Measurements from ENCODE around the gene SLC35F2. TPM values are rescaled to one million over a fixed set of nuclear protein-coding genes. Genes with fewer than 3 reads are reported as not detected.
"Not testable (repeated sequence)": the region's sequence is repeated elsewhere in the genome, so short reads cannot be mapped to it uniquely, and the experiment has no call there.

Gene SLC35F2, protein sequence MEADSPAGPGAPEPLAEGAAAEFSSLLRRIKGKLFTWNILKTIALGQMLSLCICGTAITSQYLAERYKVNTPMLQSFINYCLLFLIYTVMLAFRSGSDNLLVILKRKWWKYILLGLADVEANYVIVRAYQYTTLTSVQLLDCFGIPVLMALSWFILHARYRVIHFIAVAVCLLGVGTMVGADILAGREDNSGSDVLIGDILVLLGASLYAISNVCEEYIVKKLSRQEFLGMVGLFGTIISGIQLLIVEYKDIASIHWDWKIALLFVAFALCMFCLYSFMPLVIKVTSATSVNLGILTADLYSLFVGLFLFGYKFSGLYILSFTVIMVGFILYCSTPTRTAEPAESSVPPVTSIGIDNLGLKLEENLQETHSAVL
- total RNA-seq = 0.35 TPM
- long read RNA-seq, partial matches to known transcripts = 0 of 1 reads
- long read RNA-seq, other reads (novel, unspliced or antisense) = 0 of 1 reads

DNA sequence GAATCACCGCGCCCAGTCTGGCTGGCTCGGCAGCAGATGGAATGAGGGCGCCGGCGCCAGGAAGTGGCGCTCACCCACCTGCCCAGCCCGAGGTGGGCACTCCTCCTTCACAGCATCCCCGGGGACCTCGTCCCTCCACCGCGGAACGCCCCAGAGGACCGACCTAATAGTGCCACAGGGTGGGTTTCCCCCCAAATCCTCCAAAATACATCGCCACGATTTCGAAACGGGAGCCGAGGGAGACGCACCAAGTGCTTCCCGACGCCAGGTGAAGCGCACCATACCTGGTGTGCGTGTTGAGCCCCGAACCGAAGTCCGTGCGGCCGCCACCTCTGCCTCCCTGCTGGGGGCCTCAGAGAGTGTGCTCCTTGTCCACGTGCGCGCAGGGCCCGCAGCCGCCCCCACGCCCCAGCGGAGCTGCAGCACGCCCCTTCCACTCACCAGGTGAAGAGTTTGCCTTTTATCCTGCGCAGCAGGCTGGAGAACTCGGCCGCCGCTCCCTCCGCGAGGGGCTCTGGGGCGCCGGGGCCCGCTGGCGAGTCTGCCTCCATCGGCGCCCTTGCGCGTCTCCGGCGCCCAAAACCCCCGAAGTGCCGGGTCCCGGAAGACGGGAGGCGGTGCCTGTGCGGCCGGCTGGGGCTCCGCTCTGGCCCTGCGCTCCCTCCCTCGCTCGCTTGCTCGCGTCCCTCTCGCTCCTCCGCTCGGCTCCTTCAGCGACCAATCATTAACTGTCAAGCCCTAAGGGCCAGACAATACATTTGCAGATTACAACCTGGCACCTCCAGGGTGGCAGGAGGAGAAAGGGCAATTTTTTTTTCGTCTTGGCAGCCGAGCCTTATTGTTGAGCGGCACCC lies at the start of gene SLC35F2:
Gene SLC35F2 (minus strand): TSS at position 571 of the 854 bp plus-strand sequence. CDS start 20 bp downstream, at position 551.
- peak; percentile 90 for ATAC-seq (ENCODE audit: poor library complexity)
- intact Hi-C loops (cut with DNase I) = no loop called here
- DNase-seq = peak; percentile 59

DNA sequence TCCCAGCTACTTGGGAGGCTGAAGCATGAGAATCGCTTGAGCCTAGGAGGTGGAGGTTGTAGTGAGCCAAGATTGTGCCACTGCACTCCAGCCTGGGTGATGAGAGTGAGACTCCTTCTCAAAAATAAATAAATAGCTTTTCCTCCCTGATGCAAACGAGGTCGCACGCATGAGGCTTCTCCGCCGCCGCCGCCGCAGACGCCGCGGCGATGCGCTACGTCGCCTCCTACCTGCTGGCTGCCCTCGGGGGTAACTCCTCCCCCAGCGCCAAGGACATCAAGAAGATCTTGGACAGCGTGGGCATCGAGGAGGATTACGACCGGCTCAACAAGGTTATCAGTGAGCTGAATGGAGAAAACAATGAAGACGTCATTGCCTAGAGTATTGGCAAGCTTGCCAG lies 49.6 kb upstream of the SLC35F2 start:
- intact Hi-C loops (cut with DNase I) = no loop called here
- DNase-seq = no peak
- ATAC-seq (ENCODE audit: poor library complexity) = no peak

DNA sequence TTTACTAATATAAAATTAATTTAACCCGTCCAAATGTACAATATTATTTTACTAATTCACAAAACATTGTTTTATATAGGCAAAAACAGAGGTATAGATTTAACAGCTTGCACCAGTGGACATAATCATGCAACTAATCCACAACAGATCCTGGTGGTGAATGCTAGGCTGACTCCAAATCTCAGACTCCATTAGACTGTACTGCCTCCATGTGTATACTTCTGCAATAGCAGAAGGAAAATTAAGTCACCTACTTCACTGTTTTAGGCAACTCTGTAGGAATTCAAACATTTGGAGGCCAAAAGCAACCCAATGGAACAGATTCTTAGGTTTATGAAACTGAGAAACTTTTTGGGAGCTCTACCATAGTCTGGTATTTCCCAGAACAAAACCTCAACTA lies 39.7 kb upstream of the SLC35F2 start:
- no peak for ATAC-seq (ENCODE audit: poor library complexity)
- intact Hi-C loops (cut with DNase I) = no loop called here
- DNase-seq = no peak

DNA sequence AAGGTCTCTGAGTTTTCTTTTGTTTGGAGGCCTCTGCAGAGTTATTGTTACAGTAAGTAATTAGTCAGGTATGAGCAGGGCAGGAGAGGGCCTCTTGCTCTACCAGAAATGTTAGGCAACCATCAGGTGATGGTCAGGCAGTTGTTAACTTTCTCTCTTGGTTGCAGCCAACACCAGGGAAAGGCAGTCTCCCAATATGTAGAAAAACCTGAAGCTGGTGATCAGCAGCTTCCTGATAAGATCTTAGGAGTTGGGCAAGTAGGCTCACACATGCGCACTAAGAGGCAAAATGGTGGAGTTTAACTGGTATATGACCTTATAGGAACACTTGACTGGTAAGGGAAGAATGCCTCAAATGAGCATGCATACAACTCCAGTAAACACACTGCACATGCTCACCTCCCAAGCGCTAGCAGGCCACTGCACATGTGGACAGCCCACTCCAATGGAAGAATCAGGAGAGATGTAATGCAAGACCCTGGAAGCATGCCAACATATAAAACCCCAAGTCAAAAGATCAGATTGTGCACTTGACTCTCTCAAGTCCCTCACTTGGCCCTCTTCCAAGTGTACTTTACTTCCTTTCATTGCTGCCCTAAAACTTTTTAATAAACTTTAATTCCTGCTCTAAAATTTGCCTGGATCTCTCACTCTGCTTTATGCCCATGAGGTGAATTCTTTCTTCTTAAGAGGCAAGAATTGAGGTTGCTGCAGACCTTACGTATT lies 23.7 kb upstream of the SLC35F2 start:
- DNase-seq = no peak
- intact Hi-C loops (cut with DNase I) = no loop called here

DNA sequence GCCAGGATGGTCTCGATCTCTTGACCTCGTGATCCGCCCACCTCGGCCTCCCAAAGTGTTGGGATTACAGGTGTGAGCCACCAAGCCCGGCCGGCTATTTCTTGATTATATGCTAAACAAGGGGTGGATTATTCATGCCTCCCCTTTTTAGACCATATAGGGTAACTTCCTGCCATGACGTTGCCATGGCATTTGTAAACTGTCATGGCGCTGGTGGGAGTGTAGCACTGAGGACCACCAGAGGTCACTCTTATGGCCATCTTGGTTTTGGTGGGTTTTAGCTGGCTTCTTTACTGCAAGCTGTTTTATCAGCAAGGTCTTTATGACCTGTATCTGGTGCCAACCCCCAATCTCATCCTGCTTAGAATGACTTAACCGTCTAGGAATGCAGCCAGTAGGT lies 22.9 kb upstream of the SLC35F2 start:
- ATAC-seq (ENCODE audit: poor library complexity); intact Hi-C loops (cut with DNase I); DNase-seq: not testable (repeated sequence)

More for the DNA sequence above, 23.7 kb upstream of the SLC35F2 start:
- ATAC-seq (ENCODE audit: poor library complexity) = no peak

DNA sequence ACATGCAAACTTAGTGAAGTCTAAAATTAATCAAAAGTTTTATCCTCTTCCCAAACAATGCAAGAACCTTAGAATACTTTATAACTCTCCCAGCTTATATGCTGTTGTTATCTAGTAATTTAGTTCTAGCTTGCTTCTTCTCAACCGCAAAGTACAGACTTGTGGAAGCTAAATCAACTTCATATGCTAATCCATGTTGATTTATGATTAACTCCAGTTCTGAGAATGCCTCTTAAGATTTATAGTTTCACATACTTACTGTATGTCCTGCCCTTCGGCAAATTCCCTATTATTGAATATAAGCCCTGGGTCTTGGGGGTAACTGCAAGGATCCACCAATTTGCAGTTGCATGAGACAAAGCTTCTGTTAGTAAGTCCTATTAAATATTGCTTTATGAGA lies 17.6 kb upstream of the SLC35F2 start:
- intact Hi-C loops (cut with DNase I) = no loop called here
- ATAC-seq (ENCODE audit: poor library complexity) (no peak), DNase-seq (no peak)

DNA sequence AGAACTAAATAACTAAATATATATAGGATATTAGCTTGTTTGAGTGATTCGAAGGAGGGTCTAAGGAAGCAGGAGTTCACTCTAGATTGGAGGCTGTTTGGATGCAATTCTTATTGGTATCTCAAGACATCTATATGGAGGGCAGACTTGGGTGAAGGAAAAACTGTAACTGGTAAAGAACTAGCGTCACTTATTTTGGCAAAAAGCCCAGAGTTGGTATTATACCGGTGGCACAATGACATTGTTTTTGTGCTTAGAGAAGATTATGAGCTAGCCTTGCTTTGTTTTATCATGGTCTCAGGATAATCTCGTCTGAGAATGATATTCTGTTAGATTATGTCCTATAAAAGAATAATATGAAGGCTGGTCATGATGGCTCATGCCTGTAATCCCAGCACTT lies 6.0 kb upstream of the SLC35F2 start:
- ATAC-seq (ENCODE audit: poor library complexity) = no peak
- DNase-seq = no peak
- intact Hi-C loops (cut with DNase I) = no loop called here

DNA sequence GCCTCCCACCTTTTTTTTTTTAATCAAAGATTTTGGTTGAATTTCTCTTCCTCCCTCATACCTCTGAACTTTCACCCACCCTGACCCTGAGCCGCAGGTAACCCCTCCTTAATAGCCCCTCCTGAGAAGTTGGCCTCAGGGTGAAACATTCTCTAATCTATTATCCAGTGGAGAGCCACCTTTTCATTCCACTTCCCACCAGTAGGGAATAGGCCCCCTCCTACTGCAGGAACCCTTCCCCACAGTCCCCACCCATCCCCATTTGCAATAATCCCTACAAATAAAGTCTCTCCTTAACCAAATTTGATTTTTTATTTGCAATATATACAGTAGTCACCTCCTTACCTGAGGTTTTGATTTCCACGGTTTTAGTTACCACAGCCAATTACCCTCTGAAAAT lies 2.1 kb upstream of the SLC35F2 start:
- intact Hi-C loops (cut with DNase I) = no loop called here
- ATAC-seq (ENCODE audit: poor library complexity) = no peak
- DNase-seq = no peak

DNA sequence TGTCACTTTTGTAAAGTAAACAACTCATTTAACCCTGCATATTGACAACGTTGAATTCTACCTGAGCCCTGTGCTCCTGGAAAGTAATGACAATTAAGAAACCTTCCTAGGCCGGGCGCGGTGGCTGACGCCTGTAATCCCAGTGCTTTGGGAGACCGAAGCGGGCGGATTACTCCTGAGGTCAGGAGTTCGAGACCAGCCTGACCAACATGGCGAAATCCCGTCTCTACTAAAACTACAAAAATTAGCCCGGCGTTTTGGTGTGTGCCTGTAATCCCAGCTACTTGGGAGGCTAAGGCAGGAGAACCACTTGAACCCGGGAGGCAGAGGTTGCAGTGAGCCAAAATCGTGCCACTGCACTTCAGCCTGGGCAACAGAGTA lies 1.6 kb upstream of the SLC35F2 start:
- DNase-seq; intact Hi-C loops (cut with DNase I); ATAC-seq (ENCODE audit: poor library complexity): not testable (repeated sequence)

DNA sequence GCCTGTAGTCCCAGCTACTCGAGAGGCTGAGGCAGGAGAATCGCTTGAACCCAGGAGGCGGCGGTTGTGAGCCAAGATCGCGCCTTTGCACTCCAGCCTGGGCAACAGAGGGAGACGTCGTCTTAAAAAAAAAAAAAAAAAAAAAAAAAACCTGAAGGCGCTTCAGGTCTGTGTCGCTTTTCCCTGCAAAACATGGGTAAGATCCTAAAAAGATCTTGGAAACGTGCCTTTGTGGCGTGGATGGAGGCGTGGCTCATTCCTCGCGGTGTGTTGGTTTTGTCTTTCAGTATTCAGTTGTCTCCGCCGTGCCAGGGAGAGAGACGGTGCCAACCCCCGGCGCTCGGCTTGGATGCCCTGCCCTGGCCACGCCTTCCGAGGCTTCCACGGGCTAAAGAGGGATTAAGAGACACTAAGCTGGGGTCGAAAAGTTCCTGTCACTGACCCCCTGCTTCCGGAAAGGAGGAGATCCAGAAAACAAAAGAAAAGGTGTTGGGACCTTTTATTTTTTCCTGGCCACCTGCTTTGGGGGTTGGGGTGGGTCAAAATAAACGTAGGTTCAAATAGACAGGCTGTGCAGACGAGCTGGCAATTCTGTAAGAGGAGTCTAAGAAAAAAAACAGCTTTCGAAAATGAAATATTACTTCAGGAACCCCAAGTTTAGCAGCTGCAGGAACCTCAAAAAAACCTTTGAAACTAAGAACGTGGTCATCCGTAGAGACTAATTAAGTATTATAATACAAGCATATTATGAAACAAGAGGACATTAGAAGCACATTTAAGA lies 1.1 kb upstream of the SLC35F2 start:
- intact Hi-C loops (cut with DNase I) = no loop called here
- DNase-seq (peak; percentile 57), ATAC-seq (ENCODE audit: poor library complexity) (peak; percentile 65)

DNA sequence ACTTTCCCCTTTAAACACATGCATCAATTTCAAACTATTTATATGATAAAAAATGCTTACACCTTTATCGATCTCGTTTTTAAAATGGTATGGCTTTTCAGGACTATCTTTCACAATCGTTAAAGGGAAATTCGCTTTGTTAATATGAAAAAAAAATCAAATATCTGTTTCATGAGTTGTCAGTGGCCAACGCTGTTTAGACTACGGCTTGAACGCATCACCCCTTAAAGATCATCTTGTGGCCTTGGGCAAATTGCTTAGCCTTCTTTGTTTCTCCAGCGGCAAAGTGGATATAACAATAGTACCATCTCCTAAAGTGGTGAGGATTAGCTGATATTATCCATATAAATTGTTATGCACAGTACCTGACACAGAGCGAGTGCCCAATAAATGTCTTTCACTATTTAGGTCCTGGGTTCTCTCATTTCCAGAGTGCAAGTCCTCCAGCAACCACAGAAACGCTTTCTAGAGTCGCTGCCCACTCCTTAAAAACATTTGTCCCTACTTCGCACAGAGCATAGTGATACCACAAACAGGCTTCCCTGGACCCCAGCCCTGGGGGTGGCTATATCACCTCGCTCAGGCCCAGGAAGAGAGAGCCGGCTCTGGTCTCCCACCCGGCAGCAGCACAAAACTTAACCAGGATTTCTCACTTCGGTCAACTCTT lies 904 bp downstream of the SLC35F2 start:
- intact Hi-C loops (cut with DNase I) = no loop called here
- no peak for DNase-seq
- peak; percentile 4 for ATAC-seq (ENCODE audit: poor library complexity)

DNA sequence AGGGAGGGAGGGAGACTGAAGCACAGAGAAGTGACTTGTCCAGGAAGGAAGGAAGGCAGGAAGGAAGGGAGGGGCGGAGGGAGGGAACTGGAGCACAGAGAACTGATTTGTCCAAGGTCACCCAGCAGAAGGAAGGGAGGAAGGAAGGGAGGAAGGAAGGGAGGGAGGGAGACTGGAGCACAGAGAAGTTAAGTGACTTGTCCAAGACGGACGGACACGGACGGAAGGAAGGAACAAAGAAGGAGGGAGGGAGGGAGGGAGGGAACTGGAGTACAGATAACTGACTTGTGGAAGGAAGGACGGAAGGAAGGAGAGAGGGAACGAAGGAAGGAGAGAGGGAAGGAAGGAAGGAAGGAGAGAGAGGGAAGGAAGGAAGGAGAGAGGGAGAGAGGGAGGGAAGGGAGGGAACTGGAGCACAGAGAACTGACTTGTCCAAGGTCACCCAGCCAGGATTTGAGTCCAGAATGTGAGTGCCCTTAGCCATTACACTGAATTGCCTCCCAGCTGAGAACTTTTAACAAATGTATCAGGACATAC lies 1.5 kb downstream of the SLC35F2 start:
- DNase-seq (no peak), ATAC-seq (ENCODE audit: poor library complexity) (peak; percentile 35)
- intact Hi-C loops (cut with DNase I) = no loop called here

DNA sequence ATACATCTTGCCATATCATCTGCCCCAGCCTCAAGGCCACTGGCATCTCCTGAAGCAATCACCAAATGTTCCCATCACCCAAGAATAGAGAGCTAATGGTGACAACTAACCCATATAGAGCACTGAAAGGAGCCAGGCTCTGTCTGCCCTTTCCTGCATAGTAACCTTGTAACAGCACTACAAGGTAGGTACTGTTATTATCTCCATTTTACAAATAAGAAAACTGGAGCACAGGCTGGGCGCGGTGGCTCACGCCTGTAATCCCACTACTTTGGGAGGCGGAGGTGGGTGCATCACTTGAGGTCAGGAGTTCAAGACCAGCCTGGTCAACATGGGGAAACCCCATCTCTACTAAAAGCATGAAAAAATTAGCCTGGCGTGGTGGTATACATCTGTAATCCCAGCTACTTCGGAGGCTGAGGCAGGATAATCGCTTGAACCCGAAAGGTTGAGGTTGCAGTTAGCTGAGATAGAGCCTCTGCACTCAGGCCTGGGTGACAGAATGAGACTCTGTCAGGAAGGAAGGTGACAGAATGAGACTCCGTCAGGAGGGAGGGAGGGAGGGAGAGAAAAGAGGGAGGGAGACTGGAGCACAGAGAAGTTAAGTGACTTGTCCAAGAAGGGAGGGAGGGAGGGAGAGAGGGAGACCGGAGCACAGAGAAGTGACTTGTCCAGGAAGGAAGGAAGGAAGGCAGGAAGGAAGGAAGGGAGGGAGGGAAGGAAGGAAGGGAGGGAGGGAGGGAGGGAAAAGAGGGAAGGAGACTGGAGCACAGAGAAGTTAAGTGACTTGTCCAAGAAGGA lies 2.2 kb downstream of the SLC35F2 start:
- ATAC-seq (ENCODE audit: poor library complexity) = no peak
- intact Hi-C loops (cut with DNase I) = no loop called here
- no peak for DNase-seq

DNA sequence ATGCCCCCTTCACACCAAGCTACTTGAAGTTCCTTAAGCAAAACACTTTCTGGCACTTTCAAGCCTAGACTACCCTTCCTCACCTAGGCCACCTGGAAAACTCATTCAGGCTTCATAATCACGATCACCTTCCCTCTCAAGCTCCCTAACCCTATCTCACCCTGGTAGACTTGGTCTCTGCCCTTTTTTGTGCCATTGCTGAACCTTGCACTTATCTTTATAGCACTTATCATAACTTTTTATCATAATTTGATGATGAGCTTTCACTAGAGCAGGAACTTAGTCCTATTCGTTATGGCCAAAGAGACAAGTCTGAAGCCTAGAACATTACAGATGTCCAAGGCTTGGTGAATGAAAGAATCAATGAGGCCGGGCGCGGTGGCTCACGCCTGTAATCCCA lies 5.5 kb downstream of the SLC35F2 start:
- DNase-seq (no peak), ATAC-seq (ENCODE audit: poor library complexity) (no peak)
- intact Hi-C loops (cut with DNase I) = no loop called here

DNA sequence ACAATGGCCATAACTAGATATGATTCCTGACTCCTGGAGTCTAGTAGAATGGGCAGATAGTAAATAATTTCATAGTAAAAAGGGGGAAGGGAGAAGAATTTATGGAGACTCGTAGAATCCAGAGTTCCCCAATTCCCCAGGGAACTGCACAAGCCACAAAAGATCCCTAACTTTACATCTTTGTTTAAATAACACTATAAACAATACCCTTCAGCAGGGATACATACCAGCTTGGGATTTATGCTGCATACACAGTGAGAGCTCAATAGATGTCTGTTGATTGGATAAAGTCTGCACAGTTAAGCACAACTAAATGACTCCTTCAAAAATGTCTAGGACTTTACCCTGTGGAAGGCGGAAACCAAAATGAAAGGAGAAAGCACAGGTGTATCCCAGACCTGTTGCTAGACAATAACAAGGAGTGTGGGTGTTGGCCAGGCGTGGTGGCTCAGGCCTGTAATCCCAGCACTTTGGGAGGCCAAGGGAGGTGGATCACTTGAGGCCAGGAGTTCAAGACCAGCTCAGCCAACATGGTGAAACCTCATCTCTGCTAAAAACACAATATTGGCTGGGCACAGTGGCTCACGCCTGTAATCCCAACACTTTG lies 6.8 kb downstream of the SLC35F2 start:
- intact Hi-C loops (cut with DNase I) = no loop called here
- ATAC-seq (ENCODE audit: poor library complexity) (no peak), DNase-seq (no peak)

DNA sequence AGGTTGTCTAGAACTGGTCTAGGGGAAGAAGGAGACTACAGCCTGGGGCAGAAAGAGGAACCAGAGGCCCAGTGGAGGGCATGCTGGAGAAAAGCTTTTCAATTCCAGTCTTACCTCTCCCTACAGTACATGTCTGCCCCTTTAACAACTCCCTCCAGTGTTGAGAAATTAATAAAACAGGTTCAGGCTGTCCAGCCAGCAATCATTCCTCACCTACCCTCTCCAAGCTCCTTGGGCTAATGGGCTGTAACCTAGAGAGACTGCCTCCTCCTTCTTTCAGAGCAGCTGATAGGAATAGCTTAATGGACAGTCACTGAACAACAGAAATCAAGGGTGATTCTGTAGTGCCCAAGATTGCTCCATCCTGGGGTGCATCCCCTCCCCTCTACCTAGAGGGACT lies 8.8 kb downstream of the SLC35F2 start:
- DNase-seq (no peak), ATAC-seq (ENCODE audit: poor library complexity) (no peak)
- intact Hi-C loops (cut with DNase I) = no loop called here

DNA sequence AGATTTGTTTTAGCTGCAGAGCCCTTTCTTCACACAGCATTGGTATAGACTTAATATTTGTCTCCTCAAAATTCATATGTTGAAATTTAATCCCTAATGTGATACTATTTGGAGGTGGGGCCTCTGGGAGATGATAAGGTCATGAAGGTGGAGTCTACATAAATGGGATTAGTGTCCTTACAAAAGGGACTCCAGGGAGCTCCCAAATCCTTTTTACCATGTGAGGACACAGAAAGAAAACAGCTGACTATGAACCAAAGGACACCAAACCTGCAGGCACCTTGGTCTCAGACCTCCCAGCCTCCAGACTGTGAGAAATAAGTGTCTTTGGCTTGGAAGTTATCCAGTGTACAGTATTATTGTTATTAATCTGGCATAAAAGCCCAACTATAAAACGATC lies 10.2 kb downstream of the SLC35F2 start:
- intact Hi-C loops (cut with DNase I) = no loop called here
- ATAC-seq (ENCODE audit: poor library complexity) (no peak), DNase-seq (no peak)

Measured in Right ventricle myocardium superior (tissue), 1 donor.